Activated CD8-positive, alpha-beta memory T cell treated with anti-CD3 and anti-CD28 coated beads for 24 hours (primary cell): Measurements from ENCODE around the gene PRR14.
"Not testable (repeated sequence)": the region's sequence is repeated elsewhere in the genome, so short reads cannot be mapped to it uniquely, and the experiment has no call there.

ENCODE experiments used
- DNase-seq: peaks from one replicate; pipeline ENCODE4 v3.0.0-alpha.2; 2020

Gene PRR14

GRCh38 chr16:30633526-30633925 is 17.2 kb upstream of the PRR14 start:
- DNase-seq, result no peak

- no peak for DNase-seq
Observed at GRCh38 chr16:30636599-30636998, 14.2 kb upstream of the PRR14 start.

GRCh38 chr16:30637139-30637538 is 13.6 kb upstream of the PRR14 start:
- DNase-seq, result not testable (repeated sequence)

GRCh38 chr16:30637944-30638343 is 12.8 kb upstream of the PRR14 start:
- DNase-seq, result no peak

- DNase-seq, result no peak
Observed at GRCh38 chr16:30641378-30641982, 9.3 kb upstream of the PRR14 start.

- DNase-seq, result no peak
Observed at GRCh38 chr16:30644334-30644830, 6.4 kb upstream of the PRR14 start.

GRCh38 chr16:30645727-30646126 is 5.0 kb upstream of the PRR14 start:
- DNase-seq, result no peak

- no peak for DNase-seq
Observed at GRCh38 chr16:30647274-30647571, 3.5 kb upstream of the PRR14 start.

GRCh38 chr16:30649725-30650368 is 913 bp upstream of the PRR14 start:
- DNase-seq, result no peak

- peak; percentile 90 for DNase-seq
Observed at GRCh38 chr16:30651124-30652004, 604 bp downstream of the PRR14 start.

GRCh38 chr16:30652005-30652296 is 1.2 kb downstream of the PRR14 start:
- no peak for DNase-seq

GRCh38 chr16:30652718-30653117 is 2.0 kb downstream of the PRR14 start:
- DNase-seq, result no peak

- no peak for DNase-seq
Observed at GRCh38 chr16:30654856-30655255, 4.1 kb downstream of the PRR14 start.

GRCh38 chr16:30655815-30656347 is 5.1 kb downstream of the PRR14 start:
- DNase-seq, result no peak

GRCh38 chr16:30656388-30656787 is 5.6 kb downstream of the PRR14 start:
- no peak for DNase-seq

- no peak for DNase-seq
Observed at GRCh38 chr16:30656974-30657865, 6.5 kb downstream of the PRR14 start.

GRCh38 chr16:30657866-30658730 is 7.3 kb downstream of the PRR14 start, which contains the start of gene FBRS:
TSS of gene FBRS (plus strand) at chr16:30658431. CDS start at chr16:30659519, 1,088 bp downstream.
- peak; percentile 100 for DNase-seq

GRCh38 chr16:30658731-30659506 is 8.2 kb downstream of the PRR14 start:
- DNase-seq, result no peak

GRCh38 chr16:30659507-30660423 is 9.0 kb downstream of the PRR14 start:
- peak; percentile 84 for DNase-seq
